Thyroid gland (tissue), 4 donors: ENCODE results near the gene RPL4. TPM values are rescaled to one million over a fixed set of nuclear protein-coding genes. Genes with fewer than 3 reads are reported as not detected.

Source experiments
- DNase-seq, 2 donors: peaks; one replicate each; pipeline ENCODE4 v3.0.0-alpha.2; 2019
- H3K27ac ChIP-seq, 3 donors: fragments of 200-600 bp; sonication (generic); 1 replicate in 2 of 3; 2 replicates in 1 of 3; pipeline ENCODE4 v1.5.1; 2016 to 2019; ENCODE audit warnings: mild to moderate bottlenecking in 1 of 3, moderate library complexity in 1 of 3
- H3K27me3 ChIP-seq: fragments of 200-600 bp; sonication (generic); one replicate; pipeline ENCODE4 v1.5.1; 2019
- H3K36me3 ChIP-seq, 2 donors: fragments of 200-600 bp; sonication (generic); one replicate each; pipeline ENCODE4 v1.5.1; 2016 to 2019
- H3K4me1 ChIP-seq, 2 donors: fragments of 200-600 bp; sonication (generic); one replicate each; pipeline ENCODE4 v1.5.1; 2017 to 2019
- H3K4me3 ChIP-seq, 3 donors: fragments of 200-600 bp; sonication (generic); replicated peaks in 1 of 3; 1 replicate in 2 of 3; 2 replicates in 1 of 3; pipeline ENCODE4 v1.5.1; 2016; ENCODE audit warnings: mild to moderate bottlenecking in 1 of 3
- H3K9me3 ChIP-seq: fragments of 200-600 bp; sonication (generic); one replicate; pipeline ENCODE4 v1.5.1; 2017
- POLR2A ChIP-seq, 2 donors: fragments of 450-650 bp; IDR thresholded peaks; one replicate each; pipeline ENCODE4 v1.6.1; 2017; ENCODE audit warnings: antibody characterized with exemption in 2 of 2, mild to moderate bottlenecking in 2 of 2, moderate library complexity in 1 of 2
- WGBS, 2 donors: methylation state at CpG; one replicate each; pipeline ENCODE4 v1.1.5; 2017; 5-methylcytosine and 5-hydroxymethylcytosine counted together
- intact Hi-C: fragments of 100-400 bp; cut with DNase I; formaldehyde crosslinking; loops from one replicate; pipeline ENCODE4 v1.15.1; 2023
- total RNA-seq, 4 donors: library from RNA; depleted of rRNA; stranded (reverse); fragments of >200 nt; gene quantifications; one replicate each; pipeline ENCODE4 v1.2.3, GENCODE V29; 2016
- TF ChIP-seq, protein P1 (sequence below), 6 experiments: fragments of 200-600 bp in 3 of 6; fragments of 450-650 bp in 3 of 6; sonication (generic) in 3 of 6; IDR thresholded peaks; one replicate each; pipeline ENCODE4 v1.5.1; 2016 to 2019; ENCODE audit warnings: antibody characterized with exemption in 6 of 6, mild to moderate bottlenecking in 2 of 6, inconsistent platforms in 1 of 6, moderate library complexity in 1 of 6

Gene RPL4
- total RNA-seq: 1,000 to 10,000 TPM; 3,485 to 7,540 (median 5,598) TPM

- peak; percentile 77 to 88 for TF ChIP-seq POLR2A (IDR thresholded peaks at IDR 0.05)
- TF ChIP-seq, protein P1, sequence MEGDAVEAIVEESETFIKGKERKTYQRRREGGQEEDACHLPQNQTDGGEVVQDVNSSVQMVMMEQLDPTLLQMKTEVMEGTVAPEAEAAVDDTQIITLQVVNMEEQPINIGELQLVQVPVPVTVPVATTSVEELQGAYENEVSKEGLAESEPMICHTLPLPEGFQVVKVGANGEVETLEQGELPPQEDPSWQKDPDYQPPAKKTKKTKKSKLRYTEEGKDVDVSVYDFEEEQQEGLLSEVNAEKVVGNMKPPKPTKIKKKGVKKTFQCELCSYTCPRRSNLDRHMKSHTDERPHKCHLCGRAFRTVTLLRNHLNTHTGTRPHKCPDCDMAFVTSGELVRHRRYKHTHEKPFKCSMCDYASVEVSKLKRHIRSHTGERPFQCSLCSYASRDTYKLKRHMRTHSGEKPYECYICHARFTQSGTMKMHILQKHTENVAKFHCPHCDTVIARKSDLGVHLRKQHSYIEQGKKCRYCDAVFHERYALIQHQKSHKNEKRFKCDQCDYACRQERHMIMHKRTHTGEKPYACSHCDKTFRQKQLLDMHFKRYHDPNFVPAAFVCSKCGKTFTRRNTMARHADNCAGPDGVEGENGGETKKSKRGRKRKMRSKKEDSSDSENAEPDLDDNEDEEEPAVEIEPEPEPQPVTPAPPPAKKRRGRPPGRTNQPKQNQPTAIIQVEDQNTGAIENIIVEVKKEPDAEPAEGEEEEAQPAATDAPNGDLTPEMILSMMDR (IDR thresholded peaks at IDR 0.05): no peak
- Histone ChIP-seq H3K4me3 (peak within 1 kb of the TSS; percentile 64 to 98 (median 84)), H3K36me3 (peaks cover 34 to 35% of the 10 kb centered on the region in 2 donors), H3K9me3 (no peaks in the 10 kb centered on the region), H3K4me1 (peaks cover 12 to 16% of the 10 kb centered on the region in 2 donors), H3K27ac (peak within 1 kb of the TSS; percentile 85 to 95 (median 92)), H3K27me3 (no peaks in the 10 kb centered on the region)
- WGBS, 2 donors: 0% methylated on average over 46 of the region's 46 CpGs
- intact Hi-C loops: loop anchor here (10.0 kb wide), 1 partner anchor 270 kb away; no protein-coding TSS in a partner anchor
- peak; percentile 70 to 77 for DNase-seq
These were observed at the start of gene RPL4, which contains the start of gene ZWILCH for GRCh38 chr15:66504563-66505429. Gene RPL4 (minus strand): TSS chr15:66504855. CDS start chr15:66504790, 65 bp downstream. Gene ZWILCH (plus strand): TSS chr15:66505326. CDS start chr15:66505339, 13 bp downstream.

GRCh38 chr15:66545255-66545654 is 40.6 kb upstream of the RPL4 start:
- Histone ChIP-seq H3K4me1 (no peaks in the 10 kb centered on the region), H3K36me3 (no peaks in the 10 kb centered on the region), H3K9me3 (no peaks in the 10 kb centered on the region), H3K4me3 (no peak overlapping the region), H3K27ac (no peak overlapping the region), H3K27me3 (no peaks in the 10 kb centered on the region)
- TF ChIP-seq POLR2A (IDR thresholded peaks at IDR 0.05): no peak
- TF ChIP-seq, protein P1 (IDR thresholded peaks at IDR 0.05): no peak
- WGBS, 2 donors: 97 to 100% methylated on average over 1 of the region's 1 CpG
- no peak for DNase-seq
- intact Hi-C loops: no loop called here

- H3K9me3 ChIP-seq: no peaks in the 10 kb centered on the region
- H3K4me3 ChIP-seq: no peak overlapping the region
- no peaks in the 10 kb centered on the region for H3K4me1 ChIP-seq
- no peak overlapping the region for H3K27ac ChIP-seq
- H3K27me3 ChIP-seq: no peaks in the 10 kb centered on the region
- 96 to 98% methylated on average over 4 of the region's 4 CpGs for WGBS, 2 donors
- no peaks in the 10 kb centered on the region for H3K36me3 ChIP-seq
- intact Hi-C loops: no loop called here
- no peak for DNase-seq
- TF ChIP-seq, protein P1 (IDR thresholded peaks at IDR 0.05): no peak
- no peak for TF ChIP-seq POLR2A (IDR thresholded peaks at IDR 0.05)
These were observed 38.2 kb upstream of the RPL4 start for GRCh38 chr15:66542896-66543295.

GRCh38 chr15:66535056-66535455 is 30.4 kb upstream of the RPL4 start:
- DNase-seq: no peak
- H3K9me3 ChIP-seq: no peaks in the 10 kb centered on the region
- 94 to 99% methylated on average over 9 of the region's 9 CpGs for WGBS, 2 donors
- no peak for TF ChIP-seq POLR2A (IDR thresholded peaks at IDR 0.05)
- TF ChIP-seq, protein P1 (IDR thresholded peaks at IDR 0.05): no peak
- H3K36me3 ChIP-seq: no peaks in the 10 kb centered on the region
- no peak overlapping the region for H3K27ac ChIP-seq
- intact Hi-C loops: no loop called here
- H3K27me3 ChIP-seq: no peaks in the 10 kb centered on the region
- no peaks in the 10 kb centered on the region for H3K4me1 ChIP-seq
- H3K4me3 ChIP-seq: no peak overlapping the region

- Histone ChIP-seq H3K4me3 (no peak overlapping the region), H3K36me3 (no peaks in the 10 kb centered on the region), H3K27ac (no peak overlapping the region), H3K9me3 (no peaks in the 10 kb centered on the region), H3K27me3 (no peaks in the 10 kb centered on the region), H3K4me1 (no peaks in the 10 kb centered on the region)
- TF ChIP-seq POLR2A (IDR thresholded peaks at IDR 0.05): no peak
- TF ChIP-seq, protein P1 (IDR thresholded peaks at IDR 0.05): no peak
- DNase-seq: no peak
- intact Hi-C loops: no loop called here
- 71 to 95% methylated on average over 4 of the region's 4 CpGs for WGBS, 2 donors
These were observed 20.2 kb upstream of the RPL4 start for GRCh38 chr15:66524838-66525237.
